Measurements from ENCODE around the gene GPR157.

DNA sequence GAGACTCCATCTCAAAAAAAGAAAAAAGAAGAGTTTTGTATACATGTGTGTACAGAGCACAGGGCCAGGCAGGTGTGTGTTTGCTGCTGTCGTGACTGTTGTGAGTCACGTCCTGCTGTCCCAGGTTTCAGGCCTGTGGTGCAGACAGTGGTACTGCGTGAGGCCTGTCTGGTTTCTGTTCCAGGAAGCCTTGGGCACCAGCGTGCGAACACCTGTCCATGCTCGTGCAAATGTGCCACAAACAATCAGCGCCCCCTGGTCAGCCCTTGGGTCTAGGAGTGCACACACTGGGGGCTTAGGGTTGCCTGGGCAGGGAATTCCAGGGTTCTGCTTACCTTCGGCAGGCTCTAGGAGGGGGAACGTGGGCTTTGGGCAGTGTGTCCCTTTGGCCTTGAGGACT, 16.9 kb downstream of the GPR157 start:
- no peak for TF ChIP-seq CTCF (IDR thresholded peaks at IDR 0.05)
- TF ChIP-seq POLR2A (IDR thresholded peaks at IDR 0.05): no peak

Measured in upper lobe of left lung (tissue), 4 donors.